Activated naive CD8-positive, alpha-beta T cell treated with anti-CD3 and anti-CD28 coated beads, Interleukin-2, amount 50 U/mL, for 24 hours (primary cell): ENCODE results near the gene RBM10.

ENCODE experiments used
- ATAC-seq: fragments of 150-1000 bp; cut with Tn5 transposase; one replicate; pipeline ENCODE4 v1.10.0; 2021
- DNase-seq: peaks from one replicate; pipeline ENCODE4 v3.0.0; 2021
- H3K27ac Mint-ChIP-seq: one replicate; pipeline ENCODE4 v1.8.0; 2021; ENCODE audit warnings: mild to moderate bottlenecking, mixed read lengths
- H3K27me3 Mint-ChIP-seq: one replicate; pipeline ENCODE4 v1.8.0; 2021; ENCODE audit warnings: mixed read lengths
- H3K36me3 Mint-ChIP-seq: one replicate; pipeline ENCODE4 v1.8.0; 2021; ENCODE audit warnings: low read depth, mixed read lengths
- H3K4me1 Mint-ChIP-seq: one replicate; pipeline ENCODE4 v1.8.0; 2021; ENCODE audit warnings: mixed read lengths
- H3K4me3 Mint-ChIP-seq: one replicate; pipeline ENCODE4 v1.8.0; 2021; ENCODE audit warnings: mild to moderate bottlenecking, moderate library complexity, mixed read lengths
- H3K9me3 Mint-ChIP-seq: one replicate; pipeline ENCODE4 v1.8.0; 2021; ENCODE audit warnings: mixed read lengths

RBM10 gene

GRCh38 chrX:47222751-47223350 is 77.8 kb downstream of the RBM10 start:
- Mint-ChIP-seq H3K36me3 (peaks cover 25% of the 10 kb centered on the region), H3K4me3 (no peak overlapping the region), H3K27ac (no peak overlapping the region), H3K4me1 (peaks cover 21% of the 10 kb centered on the region), H3K9me3 (no peaks in the 10 kb centered on the region), H3K27me3 (no peaks in the 10 kb centered on the region)
- ATAC-seq (no peak), DNase-seq (no peak)

- no peak for DNase-seq
These were observed 78.6 kb downstream of the RBM10 start for GRCh38 chrX:47223476-47224250.

GRCh38 chrX:47224266-47224895 is 79.4 kb downstream of the RBM10 start:
- ATAC-seq (no peak), DNase-seq (no peak)
- H3K27ac Mint-ChIP-seq = no peak overlapping the region
- no peaks in the 10 kb centered on the region for H3K9me3 Mint-ChIP-seq
- no peaks in the 10 kb centered on the region for H3K27me3 Mint-ChIP-seq
- peaks cover 33% of the 10 kb centered on the region for H3K36me3 Mint-ChIP-seq
- H3K4me1 Mint-ChIP-seq = peaks cover 17% of the 10 kb centered on the region
- no peak overlapping the region for H3K4me3 Mint-ChIP-seq

More at GRCh38 chrX:47223476-47224250, 78.6 kb downstream of the RBM10 start:
- H3K4me1 Mint-ChIP-seq = peaks cover 21% of the 10 kb centered on the region
- no peaks in the 10 kb centered on the region for H3K27me3 Mint-ChIP-seq
- no peaks in the 10 kb centered on the region for H3K9me3 Mint-ChIP-seq
- H3K36me3 Mint-ChIP-seq = peaks cover 30% of the 10 kb centered on the region
- ATAC-seq = no peak
- no peak overlapping the region for H3K4me3 Mint-ChIP-seq
- no peak overlapping the region for H3K27ac Mint-ChIP-seq

GRCh38 chrX:47224896-47225290 is 79.9 kb downstream of the RBM10 start:
- no peak overlapping the region for H3K27ac Mint-ChIP-seq
- peaks cover 12% of the 10 kb centered on the region for H3K4me1 Mint-ChIP-seq
- H3K9me3 Mint-ChIP-seq = no peaks in the 10 kb centered on the region

GRCh38 chrX:47226071-47226470 is 81.0 kb downstream of the RBM10 start:
- peaks cover 26% of the 10 kb centered on the region for H3K36me3 Mint-ChIP-seq
- ATAC-seq (no peak), DNase-seq (no peak)
- H3K4me1 Mint-ChIP-seq = peaks cover under 1% of the 10 kb centered on the region
- H3K4me3 Mint-ChIP-seq = no peak overlapping the region
- H3K27me3 Mint-ChIP-seq = no peaks in the 10 kb centered on the region
- no peak overlapping the region for H3K27ac Mint-ChIP-seq
- no peaks in the 10 kb centered on the region for H3K9me3 Mint-ChIP-seq

More at GRCh38 chrX:47224896-47225290, 79.9 kb downstream of the RBM10 start:
- no peaks in the 10 kb centered on the region for H3K27me3 Mint-ChIP-seq
- H3K36me3 Mint-ChIP-seq = peaks cover 30% of the 10 kb centered on the region
- no peak overlapping the region for H3K4me3 Mint-ChIP-seq
- DNase-seq = no peak
- ATAC-seq = no peak

GRCh38 chrX:47226531-47227333 is 81.7 kb downstream of the RBM10 start:
- DNase-seq (no peak), ATAC-seq (no peak)
- H3K4me3 Mint-ChIP-seq = no peak overlapping the region
- H3K36me3 Mint-ChIP-seq = peaks cover 26% of the 10 kb centered on the region
- H3K27me3 Mint-ChIP-seq = no peaks in the 10 kb centered on the region
- no peak overlapping the region for H3K27ac Mint-ChIP-seq
- H3K4me1 Mint-ChIP-seq = peaks cover 2% of the 10 kb centered on the region
- H3K9me3 Mint-ChIP-seq = no peaks in the 10 kb centered on the region

GRCh38 chrX:47227334-47227583 is 82.2 kb downstream of the RBM10 start:
- Mint-ChIP-seq H3K9me3 (no peaks in the 10 kb centered on the region), H3K4me1 (peaks cover 5% of the 10 kb centered on the region), H3K27me3 (no peaks in the 10 kb centered on the region), H3K4me3 (no peak overlapping the region), H3K27ac (no peak overlapping the region), H3K36me3 (peaks cover 23% of the 10 kb centered on the region)
- ATAC-seq = no peak
- DNase-seq = no peak

GRCh38 chrX:47228550-47229270 is 83.7 kb downstream of the RBM10 start:
- ATAC-seq (no peak), DNase-seq (no peak)
- H3K36me3 Mint-ChIP-seq = peaks cover 22% of the 10 kb centered on the region
- H3K9me3 Mint-ChIP-seq = no peaks in the 10 kb centered on the region
- no peaks in the 10 kb centered on the region for H3K27me3 Mint-ChIP-seq
- no peak overlapping the region for H3K27ac Mint-ChIP-seq
- H3K4me1 Mint-ChIP-seq = peaks cover 7% of the 10 kb centered on the region
- no peak overlapping the region for H3K4me3 Mint-ChIP-seq

- DNase-seq (no peak), ATAC-seq (no peak)
- Mint-ChIP-seq H3K27ac (no peak overlapping the region), H3K27me3 (no peaks in the 10 kb centered on the region), H3K36me3 (peaks cover 21% of the 10 kb centered on the region), H3K4me3 (no peak overlapping the region), H3K4me1 (peaks cover 7% of the 10 kb centered on the region), H3K9me3 (no peaks in the 10 kb centered on the region)
These were observed 84.4 kb downstream of the RBM10 start for GRCh38 chrX:47229427-47229826.

GRCh38 chrX:47230136-47230868 is 85.3 kb downstream of the RBM10 start:
- H3K4me3 Mint-ChIP-seq = no peak overlapping the region
- ATAC-seq (no peak), DNase-seq (no peak)
- no peaks in the 10 kb centered on the region for H3K27me3 Mint-ChIP-seq
- peaks cover 18% of the 10 kb centered on the region for H3K36me3 Mint-ChIP-seq
- no peak overlapping the region for H3K27ac Mint-ChIP-seq
- peaks cover 11% of the 10 kb centered on the region for H3K4me1 Mint-ChIP-seq
- no peaks in the 10 kb centered on the region for H3K9me3 Mint-ChIP-seq

GRCh38 chrX:47231167-47231566 is 86.1 kb downstream of the RBM10 start:
- DNase-seq (no peak), ATAC-seq (no peak)
- Mint-ChIP-seq H3K4me3 (no peak overlapping the region), H3K27ac (no peak overlapping the region), H3K4me1 (peaks cover 20% of the 10 kb centered on the region), H3K9me3 (no peaks in the 10 kb centered on the region), H3K36me3 (peaks cover 14% of the 10 kb centered on the region), H3K27me3 (no peaks in the 10 kb centered on the region)

- Mint-ChIP-seq H3K36me3 (peaks cover 9% of the 10 kb centered on the region), H3K27me3 (no peaks in the 10 kb centered on the region), H3K4me3 (peak overlapping the region; percentile 87), H3K4me1 (peaks cover 29% of the 10 kb centered on the region), H3K9me3 (no peaks in the 10 kb centered on the region), H3K27ac (peak overlapping the region; percentile 91)
- ATAC-seq = no peak
- no peak for DNase-seq
These were observed 87.3 kb downstream of the RBM10 start for GRCh38 chrX:47232197-47232802.

GRCh38 chrX:47232803-47233332 is 87.8 kb downstream of the RBM10 start, which contains the start of gene USP11:
Gene USP11, plus strand, starts transcription at chrX:47233009. Its CDS starts 35 bp downstream, at chrX:47233044.
- ATAC-seq (peak; percentile 59), DNase-seq (peak; percentile 52)
- Mint-ChIP-seq H3K27ac (peak within 1 kb of the TSS; percentile 91), H3K27me3 (no peaks in the 10 kb centered on the region), H3K4me3 (peak within 1 kb of the TSS; percentile 87), H3K4me1 (peaks cover 32% of the 10 kb centered on the region), H3K9me3 (no peaks in the 10 kb centered on the region), H3K36me3 (peaks cover 9% of the 10 kb centered on the region)
